Measurements from ENCODE around the gene LSM4. TPM values are rescaled to one million over a fixed set of nuclear protein-coding genes. Genes with fewer than 3 reads are reported as not detected.

Gene LSM4
- total RNA-seq, 1 donor from 2014 or later: 69.0 TPM

DNA sequence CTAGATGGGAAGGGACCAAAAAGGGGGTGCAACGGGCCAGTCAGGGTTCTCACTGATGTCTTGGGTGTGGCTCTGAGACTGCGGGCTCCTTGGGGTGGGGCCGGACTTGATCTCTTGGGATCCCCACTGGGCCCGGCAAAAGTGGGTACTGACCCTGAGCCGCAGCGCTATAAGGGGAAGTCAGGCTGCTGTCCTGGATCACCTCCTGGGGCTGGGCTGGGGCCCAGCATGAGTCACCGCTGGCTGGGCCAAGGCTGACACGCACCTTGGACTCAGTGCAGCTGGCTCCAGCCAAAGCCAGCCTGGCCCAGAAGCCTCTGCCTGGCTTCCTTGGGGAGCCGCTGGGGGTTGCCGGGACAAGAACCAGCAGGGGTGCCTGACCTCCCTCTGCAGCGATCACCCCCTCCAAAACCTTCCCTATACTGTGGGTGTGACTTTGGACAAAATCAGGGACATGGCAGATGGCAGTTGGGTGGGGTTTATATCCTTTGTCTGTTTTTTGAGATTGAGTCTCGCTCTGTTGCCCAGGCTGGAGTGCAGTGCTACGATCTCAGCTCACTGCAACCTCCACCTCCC is 48.0 kb downstream of the LSM4 start:
- peak; percentile 76 for DNase-seq

DNA sequence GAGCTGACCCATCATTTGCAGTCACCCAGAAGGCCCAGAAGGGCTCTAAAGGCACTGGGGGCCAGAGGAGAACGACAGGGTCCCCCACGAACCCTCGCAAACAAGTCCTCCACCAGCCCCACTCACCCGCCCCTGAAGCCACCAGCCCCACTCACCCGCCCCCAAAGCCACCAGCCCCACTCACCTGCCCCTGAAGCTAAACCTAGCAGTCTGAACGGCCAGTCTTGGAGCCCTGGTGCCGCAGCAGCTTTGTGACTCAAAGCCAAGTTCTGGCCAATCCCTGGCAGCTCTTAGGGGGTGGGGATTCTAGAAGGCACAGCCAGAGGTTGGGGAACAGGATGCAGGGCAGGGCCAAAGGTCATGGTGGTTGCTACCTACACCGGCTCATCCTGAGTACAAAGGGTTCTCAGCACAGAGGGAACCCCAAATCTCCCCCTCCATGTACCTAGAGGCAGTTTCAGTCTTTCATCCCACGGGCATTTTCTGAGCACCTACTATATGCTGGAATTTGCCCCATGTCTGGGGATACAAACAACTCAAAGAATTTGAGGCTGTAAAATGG is 48.6 kb downstream of the LSM4 start, which contains the start of gene IQCN:
Gene IQCN, minus strand, starts transcription at position 234 of the 562 bp plus-strand sequence. CDS start 4,974 bp downstream, outside the sequence.
- DNase-seq: peak; percentile 52

DNA sequence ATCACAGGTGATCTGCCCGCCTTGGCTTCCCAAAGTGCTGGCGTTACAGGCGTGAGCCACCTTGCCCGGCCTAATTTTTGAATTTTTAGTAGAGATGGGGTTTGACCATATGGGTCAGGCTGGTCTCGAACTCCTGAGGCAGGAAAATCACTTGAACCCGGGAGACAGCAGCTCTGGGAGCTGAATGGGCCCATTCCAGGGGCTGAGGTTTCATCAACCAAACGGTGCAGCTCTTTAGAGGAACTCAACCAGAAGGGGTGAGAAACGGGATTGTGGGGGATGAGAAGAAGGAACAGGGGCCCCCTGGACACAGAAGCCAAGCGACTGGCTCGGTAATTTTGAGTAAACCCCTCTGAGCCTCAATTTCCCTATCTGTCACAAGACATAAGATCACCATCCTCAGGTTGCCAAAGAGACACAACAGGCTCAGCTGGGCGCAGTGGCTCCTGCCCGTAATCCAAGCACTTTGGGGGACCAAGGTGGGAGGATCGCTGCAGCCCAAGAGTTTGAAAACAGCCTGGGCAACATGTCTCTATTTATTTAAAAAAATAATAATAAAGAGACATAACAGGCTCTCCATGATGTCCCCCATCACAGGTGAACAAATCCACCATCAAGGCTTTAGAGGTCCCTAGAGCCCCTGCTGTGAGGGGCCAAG is 49.2 kb downstream of the LSM4 start:
- DNase-seq: no peak

DNA sequence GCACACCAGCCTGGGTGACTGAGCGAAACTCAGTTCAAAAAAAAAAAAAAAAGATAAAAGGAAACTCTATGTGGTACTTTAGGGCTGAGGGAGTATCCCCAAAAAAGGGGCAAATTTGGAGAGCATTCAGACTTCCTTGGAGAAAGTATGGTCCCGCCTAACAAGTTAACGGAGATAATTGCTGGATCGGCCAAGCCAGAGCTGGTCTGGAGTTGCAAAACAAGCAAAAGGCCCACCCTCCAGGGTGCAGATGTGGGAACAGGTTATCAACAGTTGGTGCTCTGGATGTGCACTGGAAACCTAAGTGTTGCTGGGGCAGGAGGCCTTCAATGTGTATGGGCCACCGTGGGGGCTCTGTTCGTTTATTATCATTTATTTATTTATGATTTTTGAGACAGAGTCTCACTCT is 51.4 kb downstream of the LSM4 start:
- DNase-seq: peak; percentile 20

DNA sequence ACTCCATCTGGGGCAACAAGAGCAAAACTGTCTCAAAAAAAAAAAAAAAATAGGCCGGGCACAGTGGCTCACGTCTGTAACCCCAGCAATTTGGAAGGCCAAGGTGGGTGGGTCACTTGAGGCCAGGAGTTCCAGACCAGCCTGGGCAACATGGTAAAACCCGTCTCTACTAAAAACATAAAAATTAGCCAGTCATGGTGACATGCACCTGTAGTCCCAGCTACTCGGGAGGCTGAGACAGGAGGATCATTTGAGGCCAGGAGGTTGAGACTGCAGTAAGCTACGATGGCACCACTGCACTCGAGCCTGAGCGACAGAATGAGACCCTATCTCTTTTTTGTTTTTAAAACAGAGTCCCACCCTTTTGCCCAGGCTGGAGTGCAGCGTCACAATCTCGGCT is 52.5 kb downstream of the LSM4 start:
- DNase-seq: no peak

DNA sequence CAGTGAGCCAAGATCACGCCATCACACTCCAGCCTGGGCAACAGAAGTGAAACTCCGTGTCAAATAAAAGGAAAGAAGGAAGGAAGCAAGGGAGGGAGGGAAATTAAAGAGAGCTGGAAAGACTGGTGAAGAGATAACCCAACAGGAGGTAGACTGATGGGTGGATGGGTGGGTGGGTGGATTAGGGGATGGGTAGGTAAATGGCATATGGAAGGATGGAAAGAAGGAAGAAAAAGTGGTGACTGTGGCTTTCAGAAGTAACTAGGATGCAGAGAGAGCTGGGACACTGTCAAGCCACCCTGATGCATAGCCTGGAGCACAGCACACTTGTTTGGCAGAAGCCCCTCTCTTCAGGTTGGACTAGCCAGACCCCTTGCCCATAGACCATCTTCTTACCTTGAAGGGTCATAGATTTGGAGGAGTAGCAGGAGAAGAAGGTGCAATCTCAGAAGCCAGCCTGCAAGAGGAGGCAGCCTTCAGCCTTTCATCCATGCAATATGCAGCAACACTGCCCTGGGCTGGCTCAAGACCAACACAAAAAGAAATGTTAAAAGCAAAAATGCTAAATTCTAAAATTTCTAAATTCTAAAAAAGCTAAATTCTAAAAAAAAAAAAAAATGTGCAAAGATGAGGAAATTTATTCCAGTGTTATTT is 53.7 kb downstream of the LSM4 start:
- DNase-seq: no peak

DNA sequence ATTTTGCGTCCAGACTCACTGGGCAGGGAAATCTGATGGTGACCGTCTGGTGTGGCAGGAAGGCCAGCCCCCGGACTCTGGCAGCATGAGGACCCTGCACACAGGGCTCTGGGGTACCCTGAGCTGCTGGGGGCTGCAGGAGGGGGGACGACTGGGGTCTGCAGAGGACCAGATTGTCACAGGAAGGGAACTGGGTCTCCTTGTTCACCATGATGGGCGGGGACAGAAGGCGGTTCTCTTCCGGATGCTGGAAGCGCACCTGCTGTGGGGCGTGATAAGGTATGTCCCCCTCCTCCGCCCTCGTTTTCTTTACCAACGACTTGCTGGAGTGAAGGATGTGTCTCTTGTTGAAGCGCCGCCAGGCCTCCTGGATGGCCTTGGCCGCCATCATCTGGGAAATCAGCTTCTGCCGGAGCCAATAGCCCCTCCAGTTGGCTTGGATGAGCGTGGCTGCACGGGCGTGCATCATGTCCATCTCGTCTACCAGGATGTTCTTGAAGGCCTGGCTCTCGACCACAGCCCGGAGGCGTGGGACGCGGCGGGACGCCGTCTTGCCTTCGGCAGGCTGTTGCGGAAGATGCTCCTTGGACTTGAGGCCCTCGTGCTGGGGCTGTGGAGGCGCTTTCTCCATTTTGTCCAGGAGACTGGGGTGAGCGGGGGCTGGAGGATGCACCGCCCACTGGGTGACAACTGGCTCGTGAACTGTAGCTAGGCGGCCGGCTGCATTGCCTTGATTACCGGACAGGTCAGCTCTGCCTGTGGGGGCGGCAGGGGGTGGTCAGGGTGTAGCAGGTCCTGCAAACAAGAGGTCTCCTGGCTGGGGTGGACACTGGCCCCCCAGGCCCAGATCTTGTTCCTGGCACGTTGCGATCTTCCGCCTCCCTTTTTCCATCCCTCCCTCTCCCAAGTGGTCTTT is 55.8 kb downstream of the LSM4 start:
- DNase-seq: no peak

DNA sequence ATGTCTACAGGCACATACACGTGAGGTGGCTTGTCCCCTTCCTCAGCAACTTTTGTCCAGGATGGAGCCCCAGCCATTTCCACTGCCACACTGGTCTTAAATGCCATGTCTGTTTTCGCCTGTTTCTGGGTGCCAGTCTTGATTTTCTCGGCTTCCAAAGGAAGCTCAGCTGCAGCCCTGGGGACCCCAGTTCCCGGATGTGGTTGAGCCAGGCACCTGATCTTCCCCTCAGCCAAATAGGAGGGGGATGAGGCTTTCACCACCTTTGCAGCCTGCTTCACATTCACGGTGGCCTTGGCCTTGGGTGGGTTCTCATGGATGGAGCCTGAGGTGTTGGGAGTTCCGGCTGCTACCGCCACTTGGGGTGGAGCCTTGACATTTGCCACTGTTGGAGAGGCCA is 57.3 kb downstream of the LSM4 start:
- no peak for DNase-seq

DNA sequence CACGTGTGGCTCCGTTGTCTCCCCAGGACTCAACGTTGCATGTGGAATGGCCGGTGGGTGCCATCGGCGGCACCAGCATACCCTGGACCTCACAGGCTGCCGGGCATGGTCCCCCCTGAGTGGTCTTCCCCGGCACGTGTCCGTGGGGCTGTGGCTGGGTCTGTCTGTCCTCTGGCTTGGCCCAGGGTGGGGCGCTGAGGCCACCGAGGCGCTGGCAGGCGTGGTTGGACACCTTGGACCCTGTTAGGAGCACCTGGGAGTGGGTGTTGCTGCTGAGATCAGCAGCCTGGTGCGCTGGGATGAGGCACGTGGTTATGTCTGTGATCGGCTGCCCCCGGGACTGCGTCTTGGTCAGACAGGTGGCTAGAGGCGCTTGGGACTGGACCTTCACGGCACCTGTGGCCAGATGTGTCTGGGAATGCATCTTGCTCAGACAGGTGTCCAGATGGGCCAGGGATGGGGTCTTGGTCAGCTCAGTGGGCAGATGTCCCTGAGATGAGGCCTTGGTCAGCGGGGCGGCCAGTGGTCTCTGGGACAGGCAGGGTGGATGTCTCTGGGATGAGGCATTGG is 57.8 kb downstream of the LSM4 start:
- DNase-seq: no peak

DNA sequence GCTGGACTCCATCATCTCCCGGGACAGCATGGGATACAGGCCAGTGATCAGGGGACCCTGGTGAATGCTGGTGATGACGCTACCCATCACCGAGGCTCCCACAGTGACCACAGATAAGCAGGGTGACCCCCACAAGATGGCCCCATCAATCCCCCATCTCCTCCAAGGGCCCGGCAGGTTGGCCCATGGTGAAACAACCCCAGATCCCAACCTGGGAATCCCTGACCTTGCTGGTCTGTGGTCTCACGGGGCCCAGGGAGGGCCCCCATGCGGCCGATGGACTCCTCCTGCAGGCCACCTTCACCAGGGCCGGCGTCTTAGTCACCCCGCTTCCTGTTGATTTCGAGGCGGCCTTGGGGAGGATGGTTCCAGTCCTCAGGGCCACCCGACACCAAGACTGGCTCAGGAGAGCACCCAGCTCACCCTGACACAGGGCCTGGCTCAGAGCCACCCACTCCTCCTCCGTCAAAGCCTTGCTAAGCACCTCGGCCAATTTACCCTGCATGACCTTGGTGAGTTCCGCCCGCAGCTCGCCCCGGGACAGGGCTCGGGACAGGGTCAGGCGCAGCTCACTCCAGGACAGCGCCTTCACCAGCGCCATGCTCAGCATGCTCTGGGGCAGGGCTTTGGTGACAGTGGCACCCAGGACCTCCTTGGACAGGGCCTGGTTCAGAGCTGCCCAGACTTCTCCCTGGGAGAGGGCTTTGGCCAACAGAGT is 58.6 kb downstream of the LSM4 start:
- DNase-seq: no peak

DNA sequence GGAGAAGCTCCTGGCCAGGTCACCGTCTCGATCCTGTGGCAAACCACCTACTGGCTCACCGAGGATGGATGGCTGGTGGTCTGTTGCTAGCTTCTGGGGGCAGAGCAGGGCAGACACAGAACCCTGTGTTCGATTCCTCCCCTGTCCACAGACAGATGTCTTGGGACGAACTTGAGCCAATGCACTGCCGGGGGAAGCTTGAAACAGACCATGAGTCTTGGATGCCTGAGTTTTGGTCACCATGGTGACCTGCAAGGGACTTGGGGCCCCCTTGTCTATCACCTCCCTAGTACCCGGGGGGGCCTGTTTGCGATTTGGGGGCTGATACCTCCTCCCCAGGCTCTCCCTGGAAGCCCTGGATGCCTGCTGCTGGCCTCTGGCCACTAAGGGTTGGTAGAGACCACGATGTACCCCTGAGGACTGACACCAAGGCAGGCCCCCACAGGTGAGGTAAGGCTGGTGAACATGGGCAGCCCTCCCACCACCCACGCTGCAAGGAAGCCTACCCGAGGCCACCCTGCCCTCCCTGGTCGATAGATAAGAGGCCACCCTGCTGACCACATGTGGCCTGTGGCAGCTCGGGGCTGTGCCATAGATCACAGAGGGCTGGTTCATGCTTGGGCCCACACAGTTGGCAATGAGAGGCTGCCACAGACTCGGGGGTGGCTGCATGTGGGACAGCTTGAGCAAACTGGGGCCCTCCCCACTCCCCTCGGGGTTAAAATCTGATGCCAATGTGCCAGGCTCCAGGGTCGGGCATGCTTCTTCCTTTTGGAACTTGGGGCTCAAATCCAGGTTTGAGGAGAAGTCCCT is 59.3 kb downstream of the LSM4 start:
- DNase-seq: no peak

DNA sequence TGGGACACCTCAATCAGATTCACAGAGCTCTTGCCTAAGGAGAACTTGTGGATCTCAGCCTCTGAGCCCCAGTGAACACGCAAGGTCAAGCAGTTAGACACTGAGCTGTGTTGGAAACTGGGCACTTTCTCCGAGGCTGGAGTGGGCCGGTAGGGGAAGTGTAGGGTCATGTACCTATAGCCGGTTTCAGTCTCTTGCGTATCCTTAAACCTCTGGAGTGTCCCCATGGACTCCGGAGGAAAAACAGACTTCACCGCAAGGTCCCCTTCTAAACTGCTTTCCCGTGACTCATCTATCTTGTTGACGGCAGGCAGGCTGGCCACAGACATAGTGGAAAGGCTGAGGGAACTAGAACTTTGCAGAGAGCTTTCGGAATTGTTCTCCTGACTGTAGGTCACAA is 60.0 kb downstream of the LSM4 start:
- no peak for DNase-seq

DNA sequence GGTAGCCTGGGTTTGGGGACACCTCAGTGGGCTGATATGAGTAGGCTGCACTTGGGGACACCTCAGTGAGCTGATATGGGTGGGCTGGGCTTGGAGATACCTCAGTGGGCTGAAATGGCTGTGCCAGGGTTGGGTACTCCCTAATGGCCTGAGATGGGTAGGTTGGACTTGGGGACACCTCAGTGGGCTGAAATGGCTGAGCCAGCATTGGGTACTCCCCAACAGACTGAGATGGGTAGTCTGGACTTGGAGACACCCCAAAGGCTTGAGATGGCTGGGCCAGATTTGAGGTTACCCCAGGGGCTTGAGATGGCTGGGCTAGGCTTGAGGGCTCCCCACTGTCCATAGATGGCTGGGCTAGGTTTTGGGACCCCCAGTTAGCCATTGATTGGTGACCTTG is 60.7 kb downstream of the LSM4 start:
- no peak for DNase-seq

DNA sequence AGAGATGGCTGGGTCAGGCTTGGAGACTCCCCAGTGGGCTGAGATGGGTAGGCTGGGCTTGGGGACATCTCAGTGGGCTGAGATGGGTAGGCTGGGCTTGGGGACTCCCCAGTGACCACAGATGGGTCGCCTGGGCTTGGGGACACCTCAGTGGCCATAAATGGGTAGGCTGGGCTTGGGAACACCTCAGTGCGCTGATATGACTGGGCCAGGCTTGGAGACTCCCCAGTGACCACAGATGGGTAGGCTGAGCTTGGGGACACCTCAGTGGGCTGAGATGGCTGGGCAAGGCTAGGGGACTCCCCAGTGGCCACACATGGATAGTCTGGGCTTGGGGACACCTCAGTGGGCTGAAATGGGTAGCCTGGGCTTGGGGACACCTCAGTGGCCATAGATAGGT is 61.4 kb downstream of the LSM4 start:
- DNase-seq: no peak

DNA sequence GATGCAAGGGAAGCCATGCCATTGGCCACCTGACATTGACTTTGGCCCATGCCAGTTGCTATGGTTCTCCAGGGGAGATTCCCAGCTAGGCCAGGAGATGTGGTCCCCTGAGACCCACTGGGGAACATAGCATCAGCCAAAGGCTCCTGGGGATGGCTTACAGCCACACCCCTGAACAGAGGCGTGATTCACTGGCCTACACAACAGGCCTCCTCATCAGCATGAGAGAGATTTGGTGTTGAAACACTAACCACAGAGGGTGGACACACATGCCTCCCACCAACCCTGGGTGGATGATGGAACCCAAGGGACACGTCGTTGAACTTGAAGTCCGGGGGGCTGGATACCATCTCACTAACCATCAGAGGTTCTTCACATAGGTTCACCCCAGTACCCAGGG is 63.0 kb downstream of the LSM4 start:
- no peak for DNase-seq

DNA sequence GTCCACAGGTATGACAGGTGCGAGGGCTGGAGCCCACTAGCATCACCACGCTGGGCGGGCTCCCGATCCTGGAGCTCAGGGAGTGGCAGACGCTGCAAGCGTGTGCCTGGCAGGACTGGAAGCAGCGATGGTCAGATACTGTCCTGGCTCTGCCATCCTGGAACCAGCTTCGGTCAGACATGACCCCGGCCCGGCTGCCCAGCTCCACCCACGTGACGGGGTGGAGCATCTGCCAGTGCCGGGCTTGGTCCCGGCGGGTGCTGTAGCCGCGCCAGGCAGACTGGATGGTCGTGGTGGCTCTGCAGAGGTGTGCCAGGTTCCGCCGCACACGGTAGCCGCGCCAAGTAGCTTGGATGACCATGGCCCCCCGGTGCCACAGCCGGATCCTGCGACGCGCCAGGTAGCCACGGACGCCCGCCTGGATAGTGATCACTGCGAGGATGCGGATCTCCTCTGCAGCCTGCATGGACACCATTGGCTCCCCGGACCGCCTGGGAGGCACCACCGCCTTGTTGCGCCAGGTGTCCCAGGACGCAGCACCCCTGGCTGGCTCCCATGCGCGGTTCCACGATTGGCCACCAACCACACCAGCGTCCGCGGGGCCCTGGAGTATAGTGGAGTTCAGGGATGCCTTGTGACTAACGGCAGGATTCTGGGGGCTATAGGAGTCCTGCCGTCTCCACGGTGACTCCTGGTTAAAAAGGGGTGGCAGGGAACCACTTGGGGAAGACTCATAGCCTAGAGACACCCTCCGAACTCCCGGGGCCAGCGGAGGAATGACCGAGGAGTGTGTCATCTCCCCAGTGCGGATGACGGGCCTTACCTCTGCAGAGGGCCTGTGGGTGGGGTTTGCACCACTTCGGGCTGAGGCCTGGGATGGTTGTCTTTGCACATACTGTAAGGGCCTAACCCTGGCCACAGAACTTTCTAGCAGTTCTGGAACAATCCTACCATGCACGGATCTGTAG is 65.1 kb downstream of the LSM4 start:
- no peak for DNase-seq

Measured in skin of body (tissue), 2 donors.